ENCODE data around the gene USP47. TPM values are rescaled to one million over a fixed set of nuclear protein-coding genes. Genes with fewer than 3 reads are reported as not detected.

The USP47 gene
- total and polyA plus RNA-seq, 10 donors, result 13.7 to 80.8 (median 48.2) TPM

DNA sequence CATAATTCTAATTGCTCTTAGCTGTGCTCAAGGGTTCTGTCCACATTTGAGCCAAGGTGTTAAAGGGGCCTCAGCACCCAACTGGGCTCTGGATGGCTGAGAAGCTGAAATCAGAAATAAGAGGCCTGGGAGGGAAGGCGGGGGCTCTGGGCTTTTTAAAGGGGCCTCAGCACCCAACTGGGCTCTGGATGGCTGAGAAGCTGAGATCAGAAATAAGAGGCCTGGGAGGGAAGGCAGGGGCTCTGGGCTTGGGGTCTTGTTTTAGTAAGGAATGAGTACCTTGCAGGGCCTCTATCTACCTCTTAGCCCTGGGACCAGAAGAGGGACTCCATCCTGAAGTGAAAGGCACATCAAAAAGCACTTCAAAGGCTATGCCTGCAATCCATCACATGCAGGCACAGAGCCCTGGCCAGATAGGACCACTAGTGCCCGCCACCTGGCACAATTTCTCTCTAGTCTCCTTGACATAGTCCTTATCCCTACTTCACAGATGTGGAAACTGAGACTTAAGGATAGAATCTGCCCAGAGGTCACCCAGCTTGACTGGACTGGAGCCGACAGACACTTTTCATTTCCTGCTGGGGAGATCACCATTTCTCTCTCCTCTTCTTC, 131.1 kb downstream of the USP47 start:
- 57 to 94% (median 82%) methylated on average over 3 of the region's 3 CpGs for WGBS, 5 donors
- Histone ChIP-seq H3K27me3 (replicated peaks in 1 of 7) (no peaks in the 10 kb centered on the region), H3K27ac (peak overlapping the region in 6 of 8 donors; percentile 7 to 61 (median 52)), H3K9me3 (no peaks in the 10 kb centered on the region), H3K36me3 (no peaks in the 10 kb centered on the region), H3K4me3 (no peak overlapping the region), H3K4me1 (peaks cover 3 to 54% (median 17%) of the 10 kb centered on the region in 6 donors)
- peak; percentile 41 for DNase-seq
- intact Hi-C loops (cut with DNase I; ENCODE audit: low total_unique reads), result no loop called here
- no peak for TF ChIP-seq POLR2A (IDR thresholded peaks at IDR 0.05)
- no peak for TF ChIP-seq POLR2AphosphoS5 (IDR thresholded peaks at IDR 0.05)
- TF ChIP-seq, protein P1, sequence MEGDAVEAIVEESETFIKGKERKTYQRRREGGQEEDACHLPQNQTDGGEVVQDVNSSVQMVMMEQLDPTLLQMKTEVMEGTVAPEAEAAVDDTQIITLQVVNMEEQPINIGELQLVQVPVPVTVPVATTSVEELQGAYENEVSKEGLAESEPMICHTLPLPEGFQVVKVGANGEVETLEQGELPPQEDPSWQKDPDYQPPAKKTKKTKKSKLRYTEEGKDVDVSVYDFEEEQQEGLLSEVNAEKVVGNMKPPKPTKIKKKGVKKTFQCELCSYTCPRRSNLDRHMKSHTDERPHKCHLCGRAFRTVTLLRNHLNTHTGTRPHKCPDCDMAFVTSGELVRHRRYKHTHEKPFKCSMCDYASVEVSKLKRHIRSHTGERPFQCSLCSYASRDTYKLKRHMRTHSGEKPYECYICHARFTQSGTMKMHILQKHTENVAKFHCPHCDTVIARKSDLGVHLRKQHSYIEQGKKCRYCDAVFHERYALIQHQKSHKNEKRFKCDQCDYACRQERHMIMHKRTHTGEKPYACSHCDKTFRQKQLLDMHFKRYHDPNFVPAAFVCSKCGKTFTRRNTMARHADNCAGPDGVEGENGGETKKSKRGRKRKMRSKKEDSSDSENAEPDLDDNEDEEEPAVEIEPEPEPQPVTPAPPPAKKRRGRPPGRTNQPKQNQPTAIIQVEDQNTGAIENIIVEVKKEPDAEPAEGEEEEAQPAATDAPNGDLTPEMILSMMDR (IDR thresholded peaks at IDR 0.05 in 8 of 11, conservative IDR thresholded peaks at IDR 0.05 in 3 of 11), result no peak

DNA sequence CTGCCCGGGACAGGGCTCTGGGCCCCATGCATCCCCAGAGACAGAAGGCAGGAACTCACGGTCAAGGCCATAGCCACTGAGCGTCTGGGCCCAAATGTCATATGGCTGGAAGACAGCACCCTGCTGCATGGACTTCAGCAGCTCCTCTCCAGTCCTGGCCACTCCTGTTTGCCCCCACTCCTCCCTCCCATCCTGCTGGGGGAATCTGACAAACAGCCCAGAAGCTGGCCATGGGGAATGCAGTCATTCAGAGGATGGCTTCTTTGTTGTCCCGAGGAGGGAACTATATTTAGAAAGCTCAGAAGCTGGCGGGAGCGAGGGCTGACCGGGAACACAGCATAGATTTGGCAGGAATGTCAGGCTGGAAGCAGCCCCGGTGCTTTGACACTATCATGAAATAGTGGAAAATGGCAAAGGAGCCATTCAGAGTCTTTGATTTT, 131.6 kb downstream of the USP47 start:
- Histone ChIP-seq H3K27me3 (replicated peaks in 1 of 7) (no peaks in the 10 kb centered on the region), H3K4me1 (peaks cover 4 to 60% (median 17%) of the 10 kb centered on the region in 6 donors), H3K27ac (peak overlapping the region in 6 of 8 donors; percentile 7 to 61 (median 52)), H3K9me3 (no peaks in the 10 kb centered on the region), H3K36me3 (no peaks in the 10 kb centered on the region), H3K4me3 (no peak overlapping the region)
- 53 to 79% (median 74%) methylated on average over 8 of the region's 8 CpGs for WGBS, 5 donors
- TF ChIP-seq, protein P1 (IDR thresholded peaks at IDR 0.05 in 8 of 11, conservative IDR thresholded peaks at IDR 0.05 in 3 of 11), result no peak
- TF ChIP-seq POLR2AphosphoS5 (IDR thresholded peaks at IDR 0.05) (peak in 2 of 3 donors; percentile 17 to 28), POLR2A (IDR thresholded peaks at IDR 0.05) (no peak)
- intact Hi-C loops (cut with DNase I; ENCODE audit: low total_unique reads), result no loop called here
- DNase-seq, result no peak

DNA sequence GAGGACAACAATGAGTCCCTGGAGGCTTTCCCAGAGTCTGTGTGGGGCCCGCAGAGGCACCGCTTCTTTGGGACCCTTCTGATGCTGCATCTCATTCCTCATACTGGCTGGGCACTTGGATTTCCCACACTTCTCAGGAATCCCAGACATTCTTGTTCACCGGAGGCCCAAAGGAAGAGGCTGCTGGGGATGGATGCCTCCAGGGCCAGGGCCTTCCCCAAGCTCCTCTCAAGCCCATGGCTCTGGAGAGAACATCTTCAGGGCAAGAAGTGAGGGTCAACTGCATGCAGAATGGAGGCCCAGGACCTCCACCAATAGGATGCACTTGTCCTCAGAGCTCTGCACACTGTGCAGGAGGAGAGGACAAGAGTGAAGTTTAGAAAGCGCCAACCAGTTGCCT, 132.1 kb downstream of the USP47 start:
- peak overlapping the region in 6 of 8 donors; percentile 7 to 58 (median 41) for H3K27ac ChIP-seq
- no peak overlapping the region for H3K4me3 ChIP-seq
- TF ChIP-seq POLR2A (IDR thresholded peaks at IDR 0.05) (no peak), POLR2AphosphoS5 (IDR thresholded peaks at IDR 0.05) (no peak)
- TF ChIP-seq, protein P1 (IDR thresholded peaks at IDR 0.05 in 8 of 11, conservative IDR thresholded peaks at IDR 0.05 in 3 of 11), result no peak
- H3K9me3 ChIP-seq, result no peaks in the 10 kb centered on the region
- no peaks in the 10 kb centered on the region for H3K27me3 ChIP-seq (replicated peaks in 1 of 7)
- peaks cover 8 to 64% (median 22%) of the 10 kb centered on the region in 6 donors for H3K4me1 ChIP-seq
- intact Hi-C loops (cut with DNase I; ENCODE audit: low total_unique reads), result no loop called here
- no peaks in the 10 kb centered on the region for H3K36me3 ChIP-seq
- WGBS, 5 donors, result 84 to 93% (median 90%) methylated on average over 4 of the region's 4 CpGs
- DNase-seq, result no peak

GRCh38 chr11:11975201-11976092, 133.7 kb downstream of the USP47 start:
- DNase-seq, result no peak
- H3K36me3 ChIP-seq, result no peaks in the 10 kb centered on the region
- TF ChIP-seq POLR2AphosphoS5 (IDR thresholded peaks at IDR 0.05) (no peak), POLR2A (IDR thresholded peaks at IDR 0.05) (no peak)
- TF ChIP-seq, protein P1 (IDR thresholded peaks at IDR 0.05 in 8 of 11, conservative IDR thresholded peaks at IDR 0.05 in 3 of 11), result no peak
- intact Hi-C loops (cut with DNase I; ENCODE audit: low total_unique reads), result no loop called here
- 76 to 85% (median 81%) methylated on average over 11 of the region's 11 CpGs for WGBS, 5 donors
- H3K4me3 ChIP-seq, result no peak overlapping the region
- no peaks in the 10 kb centered on the region for H3K9me3 ChIP-seq
- peaks cover 9 to 78% (median 26%) of the 10 kb centered on the region in 6 donors for H3K4me1 ChIP-seq
- peak overlapping the region in 6 of 8 donors; percentile 5 to 70 (median 44) for H3K27ac ChIP-seq
- H3K27me3 ChIP-seq (replicated peaks in 1 of 7), result no peaks in the 10 kb centered on the region

All from spleen (tissue), 11 donors.